Measurements from ENCODE around the gene MPPE1.
"Not testable (repeated sequence)": the region's sequence is repeated elsewhere in the genome, so short reads cannot be mapped to it uniquely, and the experiment has no call there.

Gene MPPE1

DNA sequence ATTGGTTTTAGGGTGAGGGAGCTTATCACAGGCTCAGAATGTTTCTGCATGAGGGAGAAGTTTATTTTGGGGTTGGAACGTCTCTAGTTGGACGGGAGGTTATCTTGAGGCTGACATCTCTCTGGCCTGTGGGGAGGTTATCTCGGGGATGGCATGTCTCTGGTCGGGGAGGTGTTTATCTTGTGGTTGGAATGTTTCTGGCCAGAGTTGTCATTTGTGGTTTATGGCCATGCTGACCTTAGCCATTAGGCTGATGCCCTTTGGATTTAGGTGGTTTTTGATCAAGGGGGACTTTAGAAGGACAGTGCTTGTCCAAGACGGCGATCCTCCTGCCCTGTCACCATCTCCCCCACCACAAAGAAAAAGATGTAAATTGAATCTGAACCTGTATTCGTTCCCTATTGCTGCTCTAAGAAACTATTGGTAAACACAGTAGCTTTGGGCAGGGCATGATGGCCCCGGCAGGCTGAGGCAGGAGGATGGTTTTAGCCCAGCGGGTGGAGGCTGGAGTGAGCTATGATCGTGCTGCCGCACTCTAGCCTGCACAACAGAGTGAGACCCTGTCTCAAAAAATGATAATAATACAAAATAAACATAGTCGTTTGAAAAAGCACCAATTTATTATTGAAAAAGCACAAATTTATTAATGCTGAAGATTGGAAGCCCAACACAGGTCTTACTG, 17.8 kb upstream of the MPPE1 start:
- DNase-seq, result no peak

DNA sequence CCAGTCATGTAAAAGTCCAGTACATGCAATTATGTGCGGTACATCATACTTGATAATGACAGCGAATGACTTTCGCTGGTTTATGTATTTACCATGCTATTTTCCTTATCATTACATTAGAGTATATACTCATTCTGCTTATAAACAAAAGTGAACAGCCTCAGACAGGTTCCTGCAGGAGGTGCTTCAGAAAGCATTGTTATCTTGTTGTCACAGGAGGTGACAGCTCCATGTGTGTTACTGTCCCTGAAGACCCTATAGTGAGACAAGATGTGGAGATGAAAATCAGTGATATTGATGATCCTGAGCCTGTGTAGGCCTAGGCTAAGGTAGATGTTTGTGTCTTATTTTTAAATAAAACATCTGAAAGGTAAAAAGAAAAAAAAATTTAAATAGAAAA, 15.3 kb upstream of the MPPE1 start:
- DNase-seq, result no peak

DNA sequence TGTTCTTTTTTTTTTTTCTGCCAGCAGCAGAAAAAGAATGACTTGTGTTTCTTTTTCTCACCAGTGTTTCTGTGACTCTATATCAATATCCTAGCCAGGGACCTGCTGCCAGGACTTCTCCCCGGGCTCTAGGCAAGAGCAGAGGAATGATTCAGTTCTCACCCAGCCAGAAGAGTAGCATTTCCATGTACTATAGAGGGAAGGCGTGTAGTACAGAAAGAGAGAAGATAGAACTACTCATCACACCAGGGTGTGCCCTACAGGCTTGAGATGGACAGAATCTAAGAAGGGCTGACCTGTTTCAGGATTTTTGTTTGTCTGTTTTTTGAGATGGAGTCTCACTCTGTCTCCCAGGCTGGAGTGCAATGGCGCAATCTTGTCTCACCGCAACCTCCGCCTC, 11.4 kb upstream of the MPPE1 start:
- DNase-seq, result not testable (repeated sequence)

DNA sequence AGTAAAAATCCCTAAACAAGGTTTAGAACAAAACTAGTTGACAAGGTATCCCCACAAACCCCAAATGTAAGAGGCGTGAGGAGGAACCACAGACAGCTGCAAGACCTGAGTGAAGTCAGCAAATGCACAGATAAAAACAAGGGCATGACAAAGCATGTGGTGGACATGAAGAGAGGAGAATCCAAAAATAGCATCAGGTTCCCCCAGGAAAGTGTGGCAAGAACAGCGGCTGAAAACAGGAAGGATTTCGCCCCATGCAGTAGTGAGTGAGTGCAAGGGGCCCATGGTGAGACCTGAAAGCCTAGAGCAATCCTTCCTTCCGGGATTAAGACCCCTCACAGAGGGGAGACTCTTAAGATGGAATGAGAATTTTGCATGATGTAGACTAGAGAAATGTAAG, 8.8 kb upstream of the MPPE1 start:
- not testable (repeated sequence) for DNase-seq

DNA sequence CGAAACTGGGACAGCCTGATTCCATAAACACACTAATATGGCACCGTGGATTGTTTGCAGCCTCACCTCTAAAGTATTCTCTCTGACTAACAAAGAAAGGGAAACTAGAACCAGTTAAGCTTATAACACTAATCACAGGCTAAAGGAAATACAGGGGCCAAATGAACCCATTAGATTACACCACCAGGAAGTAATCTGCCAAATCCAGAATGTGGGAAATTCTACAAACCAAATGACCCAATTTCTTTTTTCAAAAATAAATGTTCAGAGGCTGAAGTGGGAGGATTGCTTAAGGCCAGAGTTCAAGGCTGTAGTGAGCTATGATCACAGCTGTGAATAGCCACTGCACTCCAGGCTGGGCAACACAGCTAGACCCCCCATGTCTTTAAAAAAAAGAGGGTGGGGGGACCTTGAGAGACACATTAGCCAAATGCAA, 1.5 kb upstream of the MPPE1 start:
- DNase-seq, result no peak

DNA sequence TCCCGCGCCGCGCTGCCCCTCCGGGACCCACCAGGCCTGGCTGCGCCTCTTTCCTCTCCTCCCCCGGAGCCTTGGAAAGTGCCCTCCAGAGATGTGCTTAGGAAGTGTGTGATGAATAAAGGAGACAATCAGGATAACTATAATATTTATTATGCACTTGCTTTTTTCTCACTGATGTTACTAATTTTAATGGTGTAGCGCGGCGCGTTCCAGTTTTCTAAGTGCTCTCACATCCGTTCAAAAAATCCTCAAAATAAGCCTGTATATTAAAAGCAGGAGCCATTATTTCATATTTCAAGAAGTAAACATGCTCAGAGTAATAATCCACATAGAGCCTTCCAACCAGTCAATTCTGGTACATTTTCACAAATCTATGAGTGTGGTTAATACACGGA, 941 bp upstream of the MPPE1 start:
- DNase-seq, result no peak

DNA sequence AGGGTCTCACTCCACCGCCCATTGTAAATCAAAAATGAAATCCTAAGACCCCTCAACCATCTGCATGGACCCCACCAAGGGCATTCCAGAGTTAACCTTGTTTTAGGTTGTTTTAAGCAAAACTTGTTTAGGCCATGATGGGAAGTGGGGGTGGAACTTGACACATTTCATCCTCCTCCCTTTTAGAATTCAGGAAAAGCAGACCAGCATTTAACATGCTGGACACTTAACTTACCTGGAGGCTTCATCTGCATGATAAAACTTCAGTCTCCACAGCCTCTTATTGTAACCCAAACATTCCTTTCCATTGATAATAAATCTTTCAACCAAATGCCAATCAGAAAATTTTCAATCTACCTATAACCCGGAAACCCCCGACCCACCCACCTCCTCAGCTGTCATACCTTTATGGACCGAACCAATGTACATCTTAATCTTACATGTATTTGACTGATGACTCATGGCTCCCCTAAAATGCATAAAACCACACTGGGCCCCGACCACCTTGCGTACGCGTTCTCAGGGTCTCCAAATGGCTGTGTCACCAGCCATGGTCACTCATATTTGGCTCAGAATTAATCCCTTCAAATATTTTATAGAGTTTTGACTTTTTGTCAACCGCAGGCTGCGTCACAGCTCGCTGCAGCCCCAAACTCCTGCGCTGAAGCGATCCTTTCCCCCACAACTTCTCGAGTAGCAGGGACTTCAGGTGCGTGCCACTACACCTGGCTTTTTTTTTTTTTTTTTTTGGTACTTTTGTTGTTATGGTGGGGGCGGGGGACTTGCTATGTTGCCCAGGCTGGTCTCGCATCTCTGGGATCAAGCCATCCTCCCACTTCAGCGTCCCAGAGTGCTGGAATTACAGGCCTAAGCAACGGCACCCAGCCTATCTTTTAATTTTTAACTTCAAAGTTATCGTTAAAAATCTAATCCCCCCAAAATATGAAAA, 917 bp downstream of the MPPE1 start:
- DNase-seq, result no peak

DNA sequence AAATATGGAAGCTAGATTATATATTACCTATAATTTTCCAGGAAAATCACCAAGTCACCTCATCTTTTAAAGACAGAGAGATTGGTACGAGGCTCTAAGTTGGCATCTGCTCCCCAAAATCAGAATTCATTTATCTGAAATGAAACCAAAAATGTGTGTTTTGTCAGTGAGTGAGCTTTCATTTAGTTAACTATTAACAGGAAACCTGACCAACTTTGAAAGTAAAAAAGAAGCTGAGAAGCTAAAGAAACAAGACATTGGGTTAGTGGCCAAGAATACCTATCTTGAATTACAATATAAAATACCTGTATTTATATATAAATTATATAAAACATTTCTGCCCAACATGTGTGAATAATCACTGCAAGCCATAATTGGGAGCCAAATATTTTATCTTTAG, 1.9 kb downstream of the MPPE1 start:
- no peak for DNase-seq

DNA sequence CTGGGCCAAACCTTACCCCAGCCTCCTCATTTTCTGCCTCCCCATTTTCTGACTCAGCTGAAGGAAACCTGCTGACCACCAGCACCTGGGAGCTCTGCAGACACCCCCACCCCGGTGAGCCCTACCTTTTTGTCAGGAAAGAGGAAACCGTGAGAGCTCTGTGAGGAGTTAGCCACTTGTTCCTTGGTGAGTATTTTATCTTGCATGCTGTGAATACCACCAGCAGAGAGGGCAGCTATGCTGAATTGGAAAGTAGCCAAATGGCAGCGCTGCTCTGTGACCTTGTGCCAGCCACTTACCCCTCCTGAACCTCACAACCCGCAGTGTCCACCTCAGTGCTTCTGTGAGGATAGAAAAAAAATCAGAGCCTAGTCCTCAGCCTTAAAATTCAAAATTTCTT, 2.5 kb downstream of the MPPE1 start:
- no peak for DNase-seq

DNA sequence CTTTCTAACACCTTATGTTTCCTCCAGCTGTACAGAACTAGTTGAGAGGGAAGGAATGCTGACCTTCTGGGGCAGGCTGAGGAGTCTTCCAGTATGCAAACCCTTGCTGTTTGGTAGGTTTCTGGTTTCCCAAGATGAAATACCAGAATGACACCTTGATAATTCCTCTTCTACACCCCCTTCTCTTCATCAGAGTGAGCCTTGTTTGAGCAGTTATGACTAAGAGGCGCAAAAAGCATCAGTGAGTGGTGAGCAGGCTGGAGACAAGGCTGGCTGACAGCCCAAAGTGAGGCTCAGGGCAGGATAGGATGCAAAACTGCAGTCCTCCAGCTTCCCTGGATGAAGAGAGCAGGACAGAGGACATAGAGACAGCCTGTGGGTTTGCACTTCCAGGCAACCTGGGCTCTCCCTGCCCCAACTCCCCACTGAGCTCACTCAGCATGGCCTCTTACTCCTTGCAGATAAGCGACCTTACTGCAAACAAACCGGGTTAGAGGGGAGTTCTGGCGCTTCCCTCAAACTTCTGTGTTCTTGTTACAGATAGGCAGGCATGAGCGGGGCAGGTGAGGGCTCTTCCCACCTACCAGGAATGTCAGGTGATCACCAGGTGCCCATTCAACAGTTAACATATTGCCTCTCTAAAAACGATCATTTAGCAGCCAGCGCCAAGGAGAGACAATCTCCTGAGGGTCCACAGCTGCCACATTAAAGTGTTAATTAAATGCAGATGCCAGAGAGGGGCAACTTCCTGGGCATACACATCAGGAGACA, 5.4 kb downstream of the MPPE1 start:
- no peak for DNase-seq

- no peak for DNase-seq
These were observed 6.2 kb downstream of the MPPE1 start for GRCh38 chr18:11901826-11902438.

DNA sequence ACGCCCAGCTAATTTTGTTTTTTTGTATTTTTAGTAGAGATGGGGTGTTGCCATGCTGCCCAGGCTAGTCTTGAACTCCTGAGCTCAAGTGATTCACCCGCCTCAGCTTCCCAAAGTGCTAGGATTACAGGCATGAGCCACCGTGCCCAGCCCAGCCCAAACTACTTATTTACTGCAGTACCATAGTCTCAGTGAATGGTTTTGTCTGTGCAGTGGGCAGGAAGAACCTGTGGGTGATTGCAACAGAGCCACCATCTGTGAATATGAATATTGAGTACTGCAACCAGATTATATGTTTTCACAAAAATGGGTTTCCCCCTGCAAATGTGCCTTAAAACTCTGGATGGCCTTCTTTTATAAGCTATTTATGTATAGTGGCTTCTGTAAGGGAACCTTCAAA, 9.1 kb downstream of the MPPE1 start:
- DNase-seq, result no peak

- DNase-seq, result no peak
These were observed 10.3 kb downstream of the MPPE1 start for GRCh38 chr18:11897781-11898180.

DNA sequence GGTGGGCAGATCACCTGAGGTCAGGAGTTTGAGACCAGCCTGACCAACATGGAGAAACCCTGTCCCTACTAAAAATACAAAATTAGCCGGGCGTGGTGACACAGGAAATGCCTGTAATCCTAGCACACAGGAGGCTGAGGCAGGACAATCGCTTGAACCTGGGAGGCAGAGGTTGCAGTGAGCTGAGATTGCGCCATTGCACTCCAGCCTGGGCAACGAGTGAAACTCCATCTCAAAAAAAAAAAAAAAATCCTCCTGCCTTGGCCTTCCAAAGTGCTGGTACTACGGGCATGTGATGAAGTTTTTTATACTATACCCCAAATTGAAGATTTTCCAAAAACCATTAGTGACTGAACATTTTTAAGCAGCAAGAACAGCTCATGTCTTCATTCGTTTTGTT, 15.7 kb downstream of the MPPE1 start:
- DNase-seq, result not testable (repeated sequence)

DNA sequence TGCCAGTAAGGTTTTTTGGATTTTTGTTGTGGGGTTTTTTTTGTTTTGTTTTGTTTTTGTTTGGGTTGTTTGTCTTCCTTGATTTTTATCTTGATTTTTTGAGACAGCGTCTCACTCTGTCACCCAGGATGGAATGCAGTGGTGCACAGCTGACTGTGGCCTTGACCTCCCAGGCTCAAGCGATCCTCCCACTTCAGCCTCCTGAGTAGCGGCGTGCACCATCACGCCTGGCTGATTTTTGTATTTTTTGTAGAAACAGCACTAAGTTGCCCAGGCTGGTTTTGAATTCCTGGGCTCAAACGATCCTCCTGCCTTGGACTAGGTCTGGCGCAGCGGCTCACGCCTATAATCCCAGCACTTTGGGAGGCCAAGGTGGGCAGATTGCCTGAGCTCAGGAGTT, 16.4 kb downstream of the MPPE1 start:
- no peak for DNase-seq

- no peak for DNase-seq
These were observed 18.8 kb downstream of the MPPE1 start for GRCh38 chr18:11889284-11889683.

GRCh38 chr18:11888726-11889125, 19.4 kb downstream of the MPPE1 start:
- no peak for DNase-seq

DNA sequence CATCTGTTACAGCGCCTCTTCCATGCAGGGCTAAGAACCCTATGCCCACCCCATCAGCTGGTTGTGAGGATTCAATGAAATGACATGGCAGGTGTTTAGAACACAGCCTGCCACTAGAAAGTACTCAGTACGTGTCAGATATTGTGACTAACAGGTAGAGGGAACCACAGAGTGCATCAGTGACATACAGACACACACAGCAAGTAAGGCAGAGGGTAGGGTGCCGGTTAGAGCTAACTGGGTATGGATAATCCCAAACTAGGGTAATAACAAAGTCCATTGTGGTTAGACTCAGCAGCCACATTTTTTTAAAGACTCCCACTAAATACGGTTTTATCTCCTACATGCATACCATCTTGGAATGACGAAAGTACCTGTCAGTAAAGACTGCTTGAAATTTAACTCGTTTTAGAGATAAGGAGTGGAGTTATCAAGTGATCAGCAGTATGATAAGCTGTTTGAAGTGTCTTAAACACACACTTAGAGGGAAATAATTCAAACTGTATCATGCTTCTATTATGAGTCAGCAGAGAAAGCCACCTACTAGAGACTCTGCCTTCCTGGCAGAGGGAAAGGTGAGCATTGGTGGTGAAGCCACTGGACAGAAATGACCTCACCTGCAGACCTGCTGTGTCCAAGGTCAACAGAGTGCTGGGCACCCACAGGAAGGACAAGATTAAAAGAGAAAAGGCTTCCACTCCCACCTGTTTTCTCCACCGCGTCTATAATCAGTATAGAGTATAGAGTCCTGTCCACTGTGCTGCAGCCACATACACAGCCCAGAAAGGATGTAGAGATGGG, 20.6 kb downstream of the MPPE1 start:
- no peak for DNase-seq

GRCh38 chr18:11886577-11887110, 21.5 kb downstream of the MPPE1 start:
- DNase-seq, result no peak

DNA sequence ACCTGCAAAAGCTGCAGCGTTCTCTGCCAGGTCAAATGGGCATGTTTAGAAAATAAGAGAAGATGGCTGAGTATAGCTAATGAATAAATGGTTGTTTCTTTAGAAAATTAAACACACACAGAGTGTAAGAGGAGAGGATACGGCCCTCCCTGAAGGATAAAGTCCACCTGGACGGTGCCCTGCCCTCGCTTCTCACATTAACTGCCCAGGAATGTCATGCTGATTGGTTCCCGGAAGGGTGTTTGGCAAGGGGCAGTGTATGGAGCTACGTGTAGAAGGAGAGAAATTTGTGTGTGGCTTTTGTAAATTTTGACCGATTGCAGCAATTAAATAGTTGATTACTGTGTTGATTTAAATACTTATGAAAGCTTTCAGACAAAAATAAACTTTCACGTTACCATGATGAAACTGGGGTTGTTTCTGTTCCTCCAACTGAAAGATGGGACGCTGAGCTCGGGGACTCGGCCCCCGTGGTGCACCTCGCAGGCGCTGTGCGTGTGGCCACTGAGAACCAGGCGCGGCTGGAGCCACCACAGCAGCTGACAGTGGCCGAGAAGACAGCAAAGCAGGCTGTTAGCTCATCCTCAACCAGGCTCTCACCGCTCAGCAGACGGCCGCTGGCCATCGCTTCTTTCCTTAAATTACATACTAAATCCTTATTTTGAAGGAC, 22.7 kb downstream of the MPPE1 start:
- DNase-seq, result no peak

DNA sequence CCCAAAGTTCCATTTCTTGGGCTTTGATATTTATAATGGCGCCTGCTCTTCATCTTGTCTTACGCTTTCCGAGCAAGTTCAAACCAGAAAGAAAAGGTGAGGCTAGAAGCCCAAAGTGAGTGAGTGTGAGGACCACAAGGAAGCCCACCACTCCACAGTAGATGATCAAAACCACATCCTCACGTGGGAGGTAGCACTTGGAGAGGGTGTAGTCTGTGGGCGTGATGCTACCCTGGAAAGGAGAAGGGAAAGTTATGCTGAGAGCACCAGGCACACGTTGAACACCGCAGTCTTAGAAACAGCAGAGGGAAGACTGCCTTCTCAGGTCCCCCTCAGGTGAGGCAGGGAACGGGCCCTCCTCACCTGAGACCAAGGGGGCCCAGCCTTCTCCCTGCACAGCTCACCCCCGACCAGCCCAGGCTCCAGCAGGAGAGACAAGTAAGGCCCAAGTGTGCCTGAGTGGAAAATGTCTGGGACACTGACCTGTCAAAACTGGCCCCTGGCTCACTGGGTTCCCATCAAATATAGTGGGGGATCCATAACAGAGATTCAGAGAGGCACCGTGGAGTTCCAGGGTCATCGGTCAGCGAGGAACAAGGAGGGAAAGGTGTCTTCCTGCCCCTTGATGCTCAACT, 23.6 kb downstream of the MPPE1 start:
- DNase-seq, result no peak
